Astrocyte (in vitro differentiated cells and primary cell): Measurements from ENCODE around the gene CCZ1B. TPM values are rescaled to one million over a fixed set of nuclear protein-coding genes. Genes with fewer than 3 reads are reported as not detected.
"Not testable (repeated sequence)": the region's sequence is repeated elsewhere in the genome, so short reads cannot be mapped to it uniquely, and the experiment has no call there.

Experiments
- DNase-seq: peaks from one replicate; pipeline ENCODE4 v3.0.0-alpha.2; 2010; ENCODE audit warnings: low read depth
- FAIRE-seq: peaks from 2 replicates; lab custom pipeline; 2011; peaks lifted over from hg19 to GRCh38; lab: Jason Lieb, UNC
- H2AFZ ChIP-seq: 2 replicates; pipeline ENCODE4 v1.6.0; 2012; ENCODE audit warnings: low read depth, low read length, inconsistent platforms
- H3K27ac ChIP-seq: 2 replicates; pipeline ENCODE4 v1.5.1; 2011; ENCODE audit warnings: low read depth, low read length, inconsistent platforms
- H3K27me3 ChIP-seq: 2 replicates; pipeline ENCODE4 v1.6.0; 2011; ENCODE audit warnings: low read length, inconsistent platforms; ENCODE audit not compliant: insufficient read depth
- H3K36me3 ChIP-seq: 2 replicates; pipeline ENCODE4 v1.5.1; 2011; ENCODE audit warnings: low read length, inconsistent platforms; ENCODE audit not compliant: insufficient read depth
- H3K4me1 ChIP-seq: 2 replicates; pipeline ENCODE4 v1.5.1; 2011; ENCODE audit warnings: low read length, inconsistent platforms; ENCODE audit not compliant: insufficient read depth
- H3K4me2 ChIP-seq: 2 replicates; pipeline ENCODE4 v1.6.0; 2012; ENCODE audit warnings: low read length, inconsistent platforms
- H3K4me3 ChIP-seq: 2 replicates; pipeline ENCODE4 v1.5.1; 2011; ENCODE audit warnings: low read depth, mild to moderate bottlenecking, low read length, inconsistent platforms; ENCODE audit not compliant: insufficient read depth
- H3K79me2 ChIP-seq: 2 replicates; pipeline ENCODE4 v1.6.0; 2012; ENCODE audit warnings: mild to moderate bottlenecking, low read length, inconsistent platforms; ENCODE audit not compliant: insufficient read depth
- H3K9ac ChIP-seq: 2 replicates; pipeline ENCODE4 v1.6.0; 2012; ENCODE audit warnings: mild to moderate bottlenecking, low read length, inconsistent platforms
- H3K9me3 ChIP-seq: 2 replicates; pipeline ENCODE4 v1.5.1; 2012; ENCODE audit warnings: low read depth, mild to moderate bottlenecking, low read length, inconsistent platforms; ENCODE audit not compliant: insufficient read depth
- H4K20me1 ChIP-seq: 2 replicates; pipeline ENCODE4 v1.6.0; 2012; ENCODE audit warnings: low read length, inconsistent platforms; ENCODE audit not compliant: insufficient read depth
- H3K27ac Mint-ChIP-seq: one replicate; pipeline ENCODE4 v1.8.0; 2021; ENCODE audit warnings: mild to moderate bottlenecking, mixed read lengths; ENCODE audit not compliant: unreplicated experiment
- H3K27me3 Mint-ChIP-seq: one replicate; pipeline ENCODE4 v1.8.0; 2021; ENCODE audit warnings: low read depth, mixed read lengths; ENCODE audit not compliant: unreplicated experiment
- H3K36me3 Mint-ChIP-seq: one replicate; pipeline ENCODE4 v1.8.0; 2021; ENCODE audit warnings: low read depth, mixed read lengths; ENCODE audit not compliant: unreplicated experiment
- H3K4me1 Mint-ChIP-seq: one replicate; pipeline ENCODE4 v1.8.0; 2021; ENCODE audit warnings: low read depth, mixed read lengths; ENCODE audit not compliant: unreplicated experiment
- H3K4me3 Mint-ChIP-seq: one replicate; pipeline ENCODE4 v1.8.0; 2021; ENCODE audit warnings: mild to moderate bottlenecking, moderate library complexity, mixed read lengths; ENCODE audit not compliant: unreplicated experiment
- H3K9me3 Mint-ChIP-seq: one replicate; pipeline ENCODE4 v1.8.0; 2021; ENCODE audit warnings: mild to moderate bottlenecking, mixed read lengths; ENCODE audit not compliant: unreplicated experiment
- CTCF ChIP-seq: IDR thresholded peaks from 2 replicates; pipeline ENCODE4 v1.5.1; 2011; ENCODE audit warnings: low read depth, mild to moderate bottlenecking, inconsistent platforms, low read length, moderate library complexity; ENCODE audit not compliant: insufficient read depth
- EZH2 ChIP-seq: IDR thresholded peaks from 2 replicates; pipeline ENCODE4 v1.6.1; 2012; ENCODE audit warnings: mild to moderate bottlenecking, low read length, inconsistent platforms; ENCODE audit not compliant: insufficient read depth
- total RNA-seq: library from RNA; stranded (reverse); gene quantifications from 2 replicates; pipeline ENCODE4 v1.2.1, GENCODE V29; 2021

CCZ1B gene
- total RNA-seq, 1 donor from 2014 or later = 54.4 TPM

GRCh38 chr7:6837081-6837480 lies 11.0 kb upstream of the CCZ1B start:
- not testable (repeated sequence) for DNase-seq, H3K9me3 Mint-ChIP-seq, H3K4me3 Mint-ChIP-seq, H3K4me1 Mint-ChIP-seq, H3K4me3 ChIP-seq, H3K27ac ChIP-seq, H3K9me3 ChIP-seq, H3K27ac Mint-ChIP-seq, H3K9ac ChIP-seq, H3K36me3 ChIP-seq, H3K36me3 Mint-ChIP-seq, H4K20me1 ChIP-seq, H3K27me3 ChIP-seq, H3K4me1 ChIP-seq, H3K4me2 ChIP-seq, H2AFZ ChIP-seq, FAIRE-seq, H3K79me2 ChIP-seq
- peaks cover 15% of the 10 kb centered on the region for H3K27me3 Mint-ChIP-seq

- H3K4me2 ChIP-seq, FAIRE-seq, H3K9me3 ChIP-seq: not testable (repeated sequence)
Measured at GRCh38 chr7:6835521-6835920, 9.4 kb upstream of the CCZ1B start.

GRCh38 chr7:6833636-6834035 lies 7.6 kb upstream of the CCZ1B start:
- Histone ChIP-seq H3K27me3 (peaks cover 6% of the 10 kb centered on the region), H3K79me2 (no peaks in the 10 kb centered on the region), H3K9me3 (no peaks in the 10 kb centered on the region), H3K4me1 (no peaks in the 10 kb centered on the region), H2AFZ (no peak overlapping the region), H3K36me3 (no peaks in the 10 kb centered on the region), H3K9ac (no peak overlapping the region), H3K4me2 (no peak overlapping the region), H3K27ac (no peak overlapping the region), H3K4me3 (no peak overlapping the region), H4K20me1 (no peaks in the 10 kb centered on the region)
- H3K36me3 Mint-ChIP-seq = no peaks in the 10 kb centered on the region
- H3K4me1 Mint-ChIP-seq = peaks cover 5% of the 10 kb centered on the region
- H3K4me3 Mint-ChIP-seq = no peak overlapping the region
- no peaks in the 10 kb centered on the region for H3K9me3 Mint-ChIP-seq
- peaks cover 15% of the 10 kb centered on the region for H3K27me3 Mint-ChIP-seq
- TF ChIP-seq EZH2 (no peak), CTCF (no peak)
- H3K27ac Mint-ChIP-seq = no peak overlapping the region
- FAIRE-seq = no peak
- DNase-seq = no peak

More at GRCh38 chr7:6835521-6835920, 9.4 kb upstream of the CCZ1B start:
- not testable (repeated sequence) for H3K27ac Mint-ChIP-seq, H3K36me3 Mint-ChIP-seq, H3K9ac ChIP-seq, H3K4me3 Mint-ChIP-seq, H3K27me3 ChIP-seq, H3K27ac ChIP-seq, H2AFZ ChIP-seq, H3K9me3 Mint-ChIP-seq, H3K4me1 Mint-ChIP-seq, H3K36me3 ChIP-seq, H3K79me2 ChIP-seq, DNase-seq, H3K4me3 ChIP-seq, H3K4me1 ChIP-seq, H4K20me1 ChIP-seq
- peaks cover 15% of the 10 kb centered on the region for H3K27me3 Mint-ChIP-seq
